HEK293T (cell line): Measurements from ENCODE around the gene SYNM.

ENCODE experiments used
- CTCF ChIA-PET: fragments of 350-600 bp; formaldehyde crosslinking; extraction: SDS; loops from one replicate; lab custom pipeline; 2021; ENCODE audit warnings: antibody characterized with exemption, inconsistent platforms; lab: Yijun Ruan, JAX
- POLR2A ChIA-PET: fragments of 350-600 bp; formaldehyde crosslinking; extraction: SDS; loops from one replicate; lab custom pipeline; 2020; ENCODE audit warnings: antibody characterized with exemption, inconsistent platforms; lab: Yijun Ruan, JAX
- DNase-seq: peaks from one replicate; pipeline ENCODE4 v3.0.0; 2012; ENCODE audit warnings: mixed read lengths; ENCODE audit errors: extremely low spot score
- ARNT ChIP-seq: fragments of 450-650 bp; IDR thresholded peaks from 2 replicates; pipeline ENCODE4 v1.6.1; 2017; ENCODE audit warnings: mild to moderate bottlenecking
- BHLHE40 ChIP-seq: fragments of 450-650 bp; IDR thresholded peaks from 2 replicates; pipeline ENCODE4 v1.6.1; 2016; ENCODE audit warnings: mild to moderate bottlenecking, moderate library complexity, borderline replicate concordance
- CTBP1 ChIP-seq: fragments of 450-650 bp; IDR thresholded peaks from 2 replicates; pipeline ENCODE4 v1.6.1; 2016; ENCODE audit warnings: borderline replicate concordance
- ELF4 ChIP-seq: fragments of 450-650 bp; IDR thresholded peaks from 2 replicates; pipeline ENCODE4 v1.6.1; 2017; ENCODE audit warnings: antibody characterized with exemption
- FOXA1 ChIP-seq: fragments of 450-650 bp; IDR thresholded peaks from 2 replicates; pipeline ENCODE4 v1.6.1; 2016; ENCODE audit warnings: mild to moderate bottlenecking
- FOXK2 ChIP-seq: fragments of 450-650 bp; IDR thresholded peaks from 2 replicates; pipeline ENCODE4 v1.6.1; 2016; ENCODE audit warnings: mild to moderate bottlenecking
- FOXM1 ChIP-seq: fragments of 450-650 bp; IDR thresholded peaks from 2 replicates; pipeline ENCODE4 v1.6.1; 2017; ENCODE audit warnings: mild to moderate bottlenecking, borderline replicate concordance
- HDGF ChIP-seq: fragments of 450-650 bp; IDR thresholded peaks from 2 replicates; pipeline ENCODE4 v1.6.1; 2017; ENCODE audit warnings: antibody characterized with exemption, borderline replicate concordance
- L3MBTL2 ChIP-seq: fragments of 450-650 bp; conservative IDR thresholded peaks from 2 replicates; pipeline ENCODE4 v1.6.1; 2016; ENCODE audit warnings: mild to moderate bottlenecking
- LEF1 ChIP-seq: fragments of 450-650 bp; IDR thresholded peaks from 2 replicates; pipeline ENCODE4 v1.6.1; 2017; ENCODE audit warnings: mild to moderate bottlenecking, borderline replicate concordance
- NFRKB ChIP-seq: fragments of 450-650 bp; IDR thresholded peaks from 2 replicates; pipeline ENCODE4 v1.6.1; 2016; ENCODE audit warnings: mild to moderate bottlenecking, moderate library complexity
- SP1 ChIP-seq: fragments of 450-650 bp; IDR thresholded peaks from 2 replicates; pipeline ENCODE4 v1.6.1; 2017
- SUZ12 ChIP-seq: fragments of 450-650 bp; IDR thresholded peaks from 2 replicates; pipeline ENCODE4 v1.6.1; 2016; ENCODE audit warnings: mild to moderate bottlenecking
- TARDBP ChIP-seq: fragments of 450-650 bp; IDR thresholded peaks from 2 replicates; pipeline ENCODE4 v1.6.1; 2016
- ZNF384 ChIP-seq: fragments of 450-650 bp; IDR thresholded peaks from 2 replicates; pipeline ENCODE4 v1.6.1; 2016
- TF ChIP-seq, protein P1 (sequence below): fragments of 450-650 bp; IDR thresholded peaks from 2 replicates; pipeline ENCODE4 v1.6.1; 2016

The SYNM gene

DNA sequence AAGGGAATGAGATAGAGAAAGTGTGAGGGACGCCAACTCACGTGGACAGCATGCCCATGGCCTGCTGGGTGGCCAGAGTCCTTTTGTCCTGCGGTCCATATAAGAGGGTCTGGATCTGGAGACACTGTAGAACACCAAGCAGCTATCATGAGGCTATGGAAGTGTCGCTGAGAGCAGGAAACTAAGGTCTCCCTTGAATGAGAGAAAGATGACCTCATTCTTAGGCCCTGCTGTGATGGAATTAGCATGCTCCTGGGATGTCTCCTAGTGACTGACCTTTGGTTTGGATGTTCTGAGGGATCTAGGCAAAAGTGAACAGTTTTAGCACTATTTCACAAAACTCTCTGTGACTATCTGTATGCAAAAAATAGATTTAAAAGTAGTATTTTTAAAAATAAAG, 34.4 kb downstream of the SYNM start:
- CTCF ChIA-PET = no interaction called here
- DNase-seq = no peak
- TF ChIP-seq L3MBTL2 (no peak), FOXA1 (no peak), ARNT (no peak), LEF1 (no peak)
- POLR2A ChIA-PET = no interaction called here

DNA sequence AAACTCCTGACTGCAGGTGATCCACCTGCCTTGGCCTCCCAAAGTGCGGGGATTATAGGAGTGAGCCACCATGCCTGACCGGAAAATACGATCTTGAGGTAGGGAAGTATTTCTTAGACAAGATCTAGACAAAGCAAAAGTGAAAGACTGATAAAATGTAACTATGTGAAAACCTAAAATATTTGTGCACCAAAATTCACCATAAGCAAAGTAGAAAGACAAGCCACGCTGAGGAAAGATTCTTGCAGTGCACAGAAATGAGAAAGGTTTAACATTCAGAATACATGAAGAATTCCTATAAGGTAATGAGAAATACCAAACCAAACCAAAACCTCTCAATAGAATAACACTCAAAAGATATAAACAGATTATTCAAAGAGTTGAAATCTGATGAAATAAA, 35.7 kb downstream of the SYNM start:
- no peak for DNase-seq
- CTCF ChIA-PET = no interaction called here
- POLR2A ChIA-PET = no interaction called here
- no peak for TF ChIP-seq TARDBP
- no peak for TF ChIP-seq ARNT
- TF ChIP-seq L3MBTL2 = no peak
- TF ChIP-seq FOXK2 = no peak
- no peak for TF ChIP-seq LEF1
- no peak for TF ChIP-seq HDGF
- TF ChIP-seq ZNF384 = no peak
- no peak for TF ChIP-seq ELF4
- TF ChIP-seq SUZ12 = no peak
- TF ChIP-seq, protein P1, sequence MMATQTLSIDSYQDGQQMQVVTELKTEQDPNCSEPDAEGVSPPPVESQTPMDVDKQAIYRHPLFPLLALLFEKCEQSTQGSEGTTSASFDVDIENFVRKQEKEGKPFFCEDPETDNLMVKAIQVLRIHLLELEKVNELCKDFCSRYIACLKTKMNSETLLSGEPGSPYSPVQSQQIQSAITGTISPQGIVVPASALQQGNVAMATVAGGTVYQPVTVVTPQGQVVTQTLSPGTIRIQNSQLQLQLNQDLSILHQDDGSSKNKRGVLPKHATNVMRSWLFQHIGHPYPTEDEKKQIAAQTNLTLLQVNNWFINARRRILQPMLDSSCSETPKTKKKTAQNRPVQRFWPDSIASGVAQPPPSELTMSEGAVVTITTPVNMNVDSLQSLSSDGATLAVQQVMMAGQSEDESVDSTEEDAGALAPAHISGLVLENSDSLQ = no peak
- TF ChIP-seq FOXA1 = no peak
- no peak for TF ChIP-seq NFRKB
- no peak for TF ChIP-seq CTBP1

DNA sequence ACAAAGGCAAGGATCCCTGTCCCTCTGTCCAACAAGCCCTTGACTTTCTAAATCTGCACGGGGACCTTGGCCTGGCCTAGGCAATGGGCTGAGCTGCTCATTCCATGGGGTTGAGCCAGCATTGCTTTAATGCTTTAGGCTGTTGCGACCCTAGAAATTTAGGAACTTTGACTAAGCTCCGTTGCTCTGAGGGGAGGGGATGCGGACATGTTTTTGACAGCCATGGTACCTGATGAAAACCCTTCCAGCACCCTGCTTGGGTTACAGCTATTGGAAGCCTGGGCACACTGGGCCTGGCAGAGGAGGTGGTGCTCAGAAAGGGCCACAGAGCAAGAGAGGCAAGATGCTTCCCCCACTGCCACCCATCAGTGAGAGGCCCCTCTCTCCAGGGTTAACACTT, 37.1 kb downstream of the SYNM start:
- TF ChIP-seq CTBP1 (no peak), BHLHE40 (no peak), L3MBTL2 (no peak), SUZ12 (no peak), ELF4 (no peak), FOXK2 (no peak), ZNF384 (no peak), HDGF (no peak), TARDBP (no peak)
- ChIA-PET POLR2A (no interaction called here), CTCF (no interaction called here)
- no peak for DNase-seq

DNA sequence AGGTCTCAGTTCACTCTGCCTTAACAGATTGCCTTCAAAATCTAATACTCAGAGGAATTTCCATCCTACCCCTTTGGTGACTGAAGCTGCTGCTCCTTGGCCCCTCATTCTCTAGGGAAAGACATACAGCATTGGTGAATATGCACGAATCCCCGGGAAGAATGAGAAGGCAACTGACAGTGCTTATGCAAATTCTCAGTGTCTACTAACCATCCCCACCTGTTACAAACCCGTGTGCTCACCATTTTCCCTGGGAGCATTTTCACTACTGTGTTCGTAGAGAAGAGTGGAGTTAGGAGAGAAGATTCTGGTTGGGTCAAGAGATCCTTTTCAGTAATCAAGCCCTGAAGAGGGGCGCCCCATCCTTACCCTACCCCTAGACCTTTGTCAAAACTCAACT, 37.7 kb downstream of the SYNM start:
- TF ChIP-seq ELF4 = no peak
- no peak for TF ChIP-seq SUZ12
- CTCF ChIA-PET = interaction anchor here (0.6 to 1.2 kb wide), 2 partner anchors 18 to 565 kb away, joined by 3 to 4 read pairs; no protein-coding TSS in a partner anchor
- DNase-seq = no peak
- POLR2A ChIA-PET = interaction anchor here (1.0 kb wide), 1 partner anchor 37 kb away, joined by 3 read pairs; no protein-coding TSS in a partner anchor

DNA sequence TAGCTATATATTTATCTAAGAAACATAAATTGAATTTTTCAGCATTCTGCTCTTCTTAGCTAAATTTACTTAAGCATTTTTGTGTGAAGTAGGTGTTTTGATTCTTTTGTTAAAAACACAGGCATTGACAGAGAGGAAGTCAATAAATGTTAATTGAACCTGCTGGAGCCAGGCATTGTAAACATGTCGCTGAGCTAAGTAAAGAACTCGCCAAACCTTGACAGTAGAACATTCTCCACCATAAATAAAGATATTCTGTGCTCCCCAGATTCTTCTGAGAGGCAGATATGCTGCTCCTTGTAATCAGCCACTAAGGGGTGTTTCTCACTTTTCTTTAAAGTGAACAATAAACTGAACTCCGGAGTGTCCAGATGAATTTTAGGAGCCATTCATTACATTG, 38.4 kb downstream of the SYNM start:
- DNase-seq = no peak
- ChIA-PET CTCF (interaction anchor here (0.6 to 1.2 kb wide), 2 partner anchors 19 to 565 kb away, joined by 3 to 4 read pairs; no protein-coding TSS in a partner anchor), POLR2A (interaction anchor here (1.0 kb wide), 1 partner anchor 38 kb away, joined by 3 read pairs; no protein-coding TSS in a partner anchor)
- TF ChIP-seq FOXK2 (no peak), TARDBP (no peak), CTBP1 (no peak), FOXM1 (no peak), LEF1 (no peak), SUZ12 (no peak), L3MBTL2 (no peak), NFRKB (no peak), ZNF384 (no peak), BHLHE40 (no peak), ARNT (no peak), ELF4 (no peak)
- TF ChIP-seq, protein P1 = no peak

DNA sequence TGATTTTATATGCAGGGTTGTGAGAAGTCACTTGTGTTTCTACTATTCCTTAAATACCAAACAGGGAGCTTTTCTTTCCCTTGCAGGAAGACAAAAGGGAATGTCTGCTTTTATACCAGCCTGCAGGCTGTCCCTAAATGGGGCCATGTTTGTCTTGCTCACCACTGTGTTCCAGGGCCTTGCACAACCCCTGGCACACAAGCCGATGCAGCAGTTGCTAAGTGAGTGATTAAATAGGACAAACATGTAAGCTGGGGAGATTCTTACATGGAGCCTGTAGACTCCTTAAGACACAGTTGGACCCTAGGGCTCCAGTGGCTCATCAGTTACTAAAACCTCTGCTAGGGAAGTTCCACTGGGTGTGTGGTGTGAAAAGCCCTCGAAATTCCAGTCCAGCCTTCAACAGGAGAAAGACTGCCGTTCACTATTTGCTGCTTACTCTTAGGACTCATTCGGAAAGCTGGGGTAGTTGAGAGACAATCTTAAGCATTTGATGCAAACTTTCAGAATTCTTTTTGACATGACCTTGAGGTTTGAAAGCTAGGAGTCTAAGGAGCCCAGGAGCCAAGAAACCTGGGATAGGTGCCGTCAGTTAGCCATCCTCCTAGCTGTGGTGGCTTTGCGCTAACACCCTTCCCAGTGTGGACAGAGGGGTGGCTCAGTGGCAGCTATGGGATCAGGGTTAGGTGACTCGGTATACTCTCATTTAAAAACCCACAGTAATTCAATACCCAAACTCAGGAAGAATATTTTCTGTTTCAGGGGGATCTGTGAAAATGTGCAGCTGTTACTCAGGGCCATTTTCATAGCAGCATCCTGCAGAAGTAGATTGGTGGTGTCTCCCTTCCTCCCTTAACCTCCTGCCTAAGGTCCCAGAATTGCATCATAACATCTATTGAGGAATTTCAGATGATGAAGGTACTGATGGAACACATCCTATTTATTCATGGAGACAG, 39.1 kb downstream of the SYNM start:
- TF ChIP-seq CTBP1 (no peak), LEF1 (no peak), ELF4 (no peak), SP1 (no peak), FOXK2 (no peak), L3MBTL2 (no peak), TARDBP (no peak)
- DNase-seq = no peak
- POLR2A ChIA-PET = interaction anchor here (1.0 kb wide), 1 partner anchor 38 kb away, joined by 3 read pairs; no protein-coding TSS in a partner anchor
- CTCF ChIA-PET = interaction anchor here (0.6 to 1.2 kb wide), 2 partner anchors 20 to 39 kb away, joined by 3 to 4 read pairs; no protein-coding TSS in a partner anchor

DNA sequence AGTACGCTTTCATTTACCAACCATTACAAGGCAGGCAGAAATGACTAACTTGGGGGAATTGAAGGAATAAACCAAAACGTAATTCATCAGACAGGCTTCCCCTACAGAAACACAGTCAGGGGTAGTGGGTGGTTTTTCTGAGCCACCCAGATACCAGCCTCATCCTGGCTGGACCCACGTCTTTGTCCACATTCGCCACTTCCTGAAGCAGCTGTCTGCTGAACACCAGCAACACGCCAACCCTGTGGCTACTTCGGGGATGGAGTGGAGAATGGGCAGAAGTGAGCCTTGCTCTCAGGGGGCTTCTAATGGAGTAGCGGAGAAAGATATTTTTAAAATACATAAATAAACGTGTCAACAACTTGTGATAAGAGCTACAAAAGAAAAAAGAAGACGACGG, 40.1 kb downstream of the SYNM start:
- TF ChIP-seq ELF4 = no peak
- no peak for TF ChIP-seq SUZ12
- TF ChIP-seq ZNF384 = no peak
- no peak for TF ChIP-seq L3MBTL2
- TF ChIP-seq FOXA1 = no peak
- no peak for TF ChIP-seq BHLHE40
- TF ChIP-seq LEF1 = no peak
- no peak for TF ChIP-seq SP1
- TF ChIP-seq TARDBP = no peak
- TF ChIP-seq FOXK2 = no peak
- TF ChIP-seq ARNT = no peak
- TF ChIP-seq FOXM1 = no peak
- CTCF ChIA-PET = no interaction called here
- POLR2A ChIA-PET = no interaction called here
- no peak for DNase-seq
